ENCODE measurements around the gene CYP27B1.
"Not testable (repeated sequence)": the region's sequence is repeated elsewhere in the genome, so short reads cannot be mapped to it uniquely, and the experiment has no call there.

Gene CYP27B1

GRCh38 chr12:57734591-57734990 is 32.3 kb downstream of the CYP27B1 start:
- no peak for DNase-seq

DNA sequence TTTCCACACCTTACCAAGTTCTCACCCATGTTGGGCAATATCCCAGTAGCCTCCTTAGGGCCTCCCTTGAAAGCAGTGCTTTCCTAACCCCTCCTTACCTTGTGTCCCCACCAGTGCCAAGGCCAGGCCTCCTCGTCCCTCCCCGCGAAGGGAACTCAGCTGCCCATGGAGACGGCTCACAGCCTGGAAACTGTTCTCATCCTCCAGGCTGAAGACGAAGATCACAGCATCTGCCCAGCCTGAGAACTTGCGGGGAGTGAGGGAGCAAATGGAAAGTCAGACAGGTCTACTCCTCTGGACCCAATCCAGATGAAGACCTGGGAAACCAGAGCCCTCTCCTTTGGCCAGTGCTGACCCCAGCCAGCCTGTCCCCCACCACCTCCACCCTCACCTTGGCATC is 33.0 kb downstream of the CYP27B1 start:
- no peak for DNase-seq

GRCh38 chr12:57732726-57733593 is 33.9 kb downstream of the CYP27B1 start:
- no peak for DNase-seq

DNA sequence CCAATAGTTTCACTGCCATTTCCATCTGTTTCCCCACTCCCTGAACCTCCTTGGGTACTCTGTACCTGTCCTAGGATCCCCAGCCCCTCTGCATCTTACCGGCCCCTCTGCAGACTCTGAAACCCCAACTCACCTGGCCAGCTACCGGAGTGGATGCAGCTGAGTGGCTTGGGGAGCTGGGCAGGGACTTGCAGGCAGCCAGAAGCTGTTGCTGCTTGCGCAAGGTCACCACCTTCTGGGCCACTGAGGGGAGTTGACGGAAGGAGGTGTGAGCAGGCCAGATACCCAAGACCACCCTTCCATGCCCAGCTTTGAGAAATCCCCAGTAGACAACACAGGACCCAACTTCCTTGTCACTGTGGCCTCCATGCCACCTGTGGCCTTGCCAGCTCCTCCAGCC is 34.6 kb downstream of the CYP27B1 start:
- no peak for DNase-seq

- no peak for DNase-seq
Measured at GRCh38 chr12:57731411-57732080, 35.3 kb downstream of the CYP27B1 start.

DNA sequence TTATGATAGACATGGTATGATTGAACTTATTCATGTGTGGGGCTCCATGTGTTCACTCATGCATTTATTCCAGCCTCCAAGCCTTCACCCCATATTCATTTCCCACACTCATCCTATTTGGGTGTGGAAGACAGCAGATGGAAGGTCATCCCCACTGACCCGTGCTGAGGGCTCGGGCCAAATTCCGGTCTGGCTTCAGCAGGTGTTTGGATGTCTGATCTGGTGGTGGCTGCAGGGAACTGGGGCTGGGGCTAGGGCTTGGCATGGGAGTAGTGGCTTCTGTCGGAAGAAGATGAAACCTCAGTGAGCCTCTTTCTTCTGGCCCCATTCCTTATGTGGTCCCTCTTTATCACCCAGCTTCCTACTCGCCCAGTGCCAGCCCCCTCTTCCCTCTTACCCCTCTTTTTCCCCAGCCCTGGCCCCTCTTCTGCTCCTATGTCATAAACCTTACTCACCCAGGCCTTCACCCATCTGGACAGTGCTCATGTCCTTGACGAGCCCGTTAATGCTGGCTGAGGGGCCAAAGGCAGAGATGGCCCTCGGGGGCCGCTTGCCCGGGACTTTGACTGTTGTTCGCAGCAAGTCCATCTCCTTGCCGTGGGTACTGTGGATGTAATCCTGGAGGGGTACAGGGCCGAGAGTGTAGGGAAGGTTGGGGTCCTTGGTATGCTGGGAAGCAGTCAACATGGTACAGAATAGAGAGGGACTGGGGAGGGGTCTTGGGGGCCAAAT is 36.4 kb downstream of the CYP27B1 start:
- no peak for DNase-seq

DNA sequence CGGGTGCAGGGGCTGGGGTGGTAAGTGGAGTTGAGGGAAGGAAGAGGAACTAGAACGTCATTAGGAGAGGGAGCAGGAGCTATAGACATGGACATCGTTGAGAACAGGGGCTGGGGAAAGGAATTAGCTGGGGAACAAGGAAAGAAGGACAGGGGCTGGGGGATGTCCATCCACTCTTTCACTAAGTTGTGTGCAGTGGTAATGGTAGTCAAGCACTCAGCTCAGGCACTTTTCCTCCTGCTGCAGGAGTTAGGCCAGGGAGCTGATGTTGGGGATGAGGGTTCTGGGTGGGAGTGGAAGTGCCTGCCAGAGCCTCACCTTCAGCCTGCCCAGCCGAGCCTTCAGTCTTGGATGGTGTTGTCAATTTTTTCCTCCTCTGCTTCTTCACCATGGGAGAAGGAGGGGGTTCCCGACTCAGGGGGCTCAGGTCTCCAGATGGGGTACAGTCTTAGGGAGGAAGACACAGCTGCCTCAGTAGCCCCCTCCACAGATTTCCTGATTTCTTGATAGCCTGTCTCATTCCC is 37.5 kb downstream of the CYP27B1 start:
- no peak for DNase-seq

GRCh38 chr12:57727758-57728395 is 39.0 kb downstream of the CYP27B1 start:
- DNase-seq = no peak

DNA sequence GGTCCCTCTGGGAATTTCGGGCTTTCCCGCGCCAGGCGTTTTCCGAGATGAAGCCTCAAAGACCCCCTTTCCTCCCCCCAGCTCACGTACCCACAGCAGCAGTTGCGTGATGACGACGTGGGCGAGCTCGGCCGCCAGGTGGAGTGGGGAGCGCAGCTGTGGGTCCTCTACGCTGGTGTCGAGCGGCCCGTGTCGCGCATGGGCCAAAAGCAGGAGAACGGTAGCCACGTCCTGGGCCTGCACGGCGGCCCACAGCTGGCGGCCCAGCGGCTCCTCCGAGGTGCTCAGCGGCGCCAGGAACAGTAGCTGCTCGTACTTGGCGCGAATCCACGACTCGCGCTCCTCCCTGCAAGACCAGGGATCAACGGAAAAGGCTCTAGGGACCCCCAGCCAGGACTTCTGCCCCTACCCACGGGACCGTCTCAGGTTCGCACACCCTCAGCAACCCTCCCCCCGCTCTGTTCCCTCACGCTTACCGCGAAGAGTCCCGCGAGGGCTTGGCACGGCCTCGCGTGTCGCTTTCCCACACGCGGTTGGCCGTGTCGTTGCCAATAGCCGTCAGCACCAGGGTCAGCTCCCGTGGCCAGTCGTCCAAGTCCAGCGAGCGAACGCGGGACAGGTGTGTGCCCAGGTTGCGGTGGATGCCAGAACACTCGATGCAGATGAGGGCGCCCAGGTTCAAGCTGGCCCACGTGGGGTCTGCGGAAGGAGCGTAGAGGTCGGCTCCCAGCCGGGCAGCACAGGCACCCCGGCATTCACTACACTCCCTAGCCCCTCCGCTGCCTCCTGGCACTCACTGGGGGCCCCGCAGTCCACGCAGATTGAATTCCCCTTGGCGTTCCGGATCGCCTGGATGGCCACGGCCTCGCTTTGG is 39.8 kb downstream of the CYP27B1 start:
- no peak for DNase-seq

GRCh38 chr12:57726151-57726883 is 40.6 kb downstream of the CYP27B1 start:
- DNase-seq = no peak

- no peak for DNase-seq
Measured at GRCh38 chr12:57725851-57726150, 41.1 kb downstream of the CYP27B1 start.

GRCh38 chr12:57724936-57725740 is 41.7 kb downstream of the CYP27B1 start:
- no peak for DNase-seq

GRCh38 chr12:57724003-57724935 is 42.6 kb downstream of the CYP27B1 start:
- no peak for DNase-seq

GRCh38 chr12:57723630-57723962 is 43.3 kb downstream of the CYP27B1 start:
- DNase-seq = no peak

DNA sequence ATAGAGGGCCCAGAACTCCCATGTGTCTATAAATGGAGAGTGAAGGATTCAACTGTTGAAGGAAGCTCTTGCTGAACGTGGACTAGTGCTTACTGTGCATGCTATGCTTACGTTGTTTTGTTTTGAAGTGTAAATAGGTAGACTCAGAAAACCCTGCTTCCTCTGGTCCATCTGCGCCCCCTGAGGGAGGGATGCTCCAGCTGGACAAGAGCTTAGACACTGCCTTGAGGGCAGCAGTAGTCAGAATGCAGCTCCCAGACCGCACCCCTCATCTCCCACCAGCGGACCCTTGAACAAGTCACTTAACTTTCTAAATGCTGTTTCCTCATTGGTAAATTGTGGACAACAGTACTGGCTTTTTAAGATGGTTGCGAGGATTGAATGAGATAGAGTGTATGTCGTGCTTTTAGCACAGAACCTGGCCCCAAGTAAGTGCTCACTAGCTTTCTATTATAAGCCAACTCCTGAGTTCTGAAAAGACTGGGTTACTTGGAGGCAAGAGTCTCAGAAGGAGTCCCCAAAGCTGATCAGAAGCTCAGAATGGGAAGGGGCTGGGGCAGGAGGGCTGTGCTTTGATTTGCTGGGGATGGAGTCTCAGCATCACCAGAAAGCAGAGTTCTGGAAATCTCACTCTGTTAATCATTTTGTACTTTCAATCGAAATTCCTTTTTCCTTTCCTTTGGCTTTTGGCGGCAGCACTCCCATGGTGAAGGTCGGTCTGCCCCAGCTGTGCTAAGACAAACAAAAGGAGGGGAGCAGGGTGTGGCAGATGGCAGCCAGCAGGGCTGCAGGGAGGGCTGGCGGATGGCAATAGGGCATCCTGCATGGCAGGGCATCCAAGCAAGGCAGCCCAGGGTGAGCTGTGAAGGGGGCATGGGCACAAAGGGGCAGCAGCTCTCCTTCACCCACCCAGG is 43.9 kb downstream of the CYP27B1 start:
- DNase-seq = no peak

- not testable (repeated sequence) for DNase-seq
Measured at GRCh38 chr12:57721846-57722608, 44.9 kb downstream of the CYP27B1 start.
